GM21825 (cell line): ENCODE data around the gene HNRNPA0.

Source experiments
- ATAC-seq: cut with Tn5 transposase; IDR thresholded peaks from one replicate; pipeline ENCODE4 v1.9.1; 2021; ENCODE audit warnings: mild to moderate bottlenecking, moderate library complexity; ENCODE audit not compliant: unreplicated experiment

Gene HNRNPA0

DNA sequence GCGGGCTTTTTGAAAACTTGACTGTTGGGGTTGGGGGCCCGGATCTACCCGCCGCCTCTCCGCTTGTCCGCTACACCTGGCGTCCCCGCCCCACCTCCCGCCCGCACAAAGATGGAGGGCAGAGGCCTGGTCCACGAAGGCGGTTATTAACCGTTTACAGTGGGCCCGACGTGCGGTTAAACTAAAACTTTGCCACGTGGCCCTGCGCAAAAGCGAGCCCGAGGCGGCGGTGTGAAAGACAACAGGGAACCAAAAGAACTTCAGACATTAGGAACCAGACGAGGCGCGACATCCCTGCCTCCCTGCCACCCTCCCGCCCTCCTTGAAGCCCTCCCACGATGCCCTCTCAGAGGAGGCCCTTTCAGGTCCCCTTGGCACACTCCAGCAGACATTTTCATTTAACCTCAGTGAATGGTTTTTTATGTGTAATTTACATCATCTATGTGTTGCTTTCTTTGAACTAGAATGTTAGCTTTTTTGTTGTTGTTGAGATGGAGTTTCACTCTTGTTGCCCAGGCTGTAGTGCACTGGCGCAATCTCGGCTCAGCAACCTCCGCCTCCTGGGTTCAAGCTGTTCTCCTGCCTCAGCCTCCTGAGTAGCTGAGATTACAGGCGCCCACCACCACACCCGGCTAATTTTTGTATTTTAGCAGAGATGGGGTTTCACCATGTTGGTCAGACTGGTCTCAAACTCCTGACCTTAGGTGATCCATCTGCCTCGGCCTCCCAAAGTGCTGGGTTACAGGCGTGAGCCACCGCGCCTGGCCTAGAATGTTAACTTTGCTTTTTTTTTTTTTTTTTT, 999 bp upstream of the HNRNPA0 start:
- ATAC-seq: no peak

DNA sequence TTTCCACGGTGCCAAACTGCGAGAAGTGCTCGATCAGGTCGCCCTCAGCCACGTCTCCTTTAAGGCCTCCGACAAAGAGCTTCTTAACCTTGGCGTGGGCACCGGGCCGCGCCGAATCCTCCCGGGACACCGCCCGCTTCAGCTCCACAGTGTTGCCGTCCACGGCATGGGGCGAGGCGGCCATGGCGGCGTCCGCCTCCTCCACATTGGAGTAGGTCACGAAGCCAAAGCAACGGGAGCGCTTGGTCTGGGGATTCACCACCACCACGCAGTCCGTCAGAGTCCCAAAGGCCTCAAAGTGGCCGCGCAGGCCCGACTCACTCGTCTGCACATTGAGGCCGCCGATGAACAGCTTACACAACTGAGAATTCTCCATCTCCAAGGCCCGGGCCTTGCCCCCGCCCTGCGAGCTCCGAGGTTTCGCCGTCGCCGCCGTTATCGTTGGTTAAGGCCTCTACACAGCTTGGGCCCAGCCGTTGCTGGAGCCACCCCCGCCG, 424 bp downstream of the HNRNPA0 start:
- peak; percentile 7 for ATAC-seq

DNA sequence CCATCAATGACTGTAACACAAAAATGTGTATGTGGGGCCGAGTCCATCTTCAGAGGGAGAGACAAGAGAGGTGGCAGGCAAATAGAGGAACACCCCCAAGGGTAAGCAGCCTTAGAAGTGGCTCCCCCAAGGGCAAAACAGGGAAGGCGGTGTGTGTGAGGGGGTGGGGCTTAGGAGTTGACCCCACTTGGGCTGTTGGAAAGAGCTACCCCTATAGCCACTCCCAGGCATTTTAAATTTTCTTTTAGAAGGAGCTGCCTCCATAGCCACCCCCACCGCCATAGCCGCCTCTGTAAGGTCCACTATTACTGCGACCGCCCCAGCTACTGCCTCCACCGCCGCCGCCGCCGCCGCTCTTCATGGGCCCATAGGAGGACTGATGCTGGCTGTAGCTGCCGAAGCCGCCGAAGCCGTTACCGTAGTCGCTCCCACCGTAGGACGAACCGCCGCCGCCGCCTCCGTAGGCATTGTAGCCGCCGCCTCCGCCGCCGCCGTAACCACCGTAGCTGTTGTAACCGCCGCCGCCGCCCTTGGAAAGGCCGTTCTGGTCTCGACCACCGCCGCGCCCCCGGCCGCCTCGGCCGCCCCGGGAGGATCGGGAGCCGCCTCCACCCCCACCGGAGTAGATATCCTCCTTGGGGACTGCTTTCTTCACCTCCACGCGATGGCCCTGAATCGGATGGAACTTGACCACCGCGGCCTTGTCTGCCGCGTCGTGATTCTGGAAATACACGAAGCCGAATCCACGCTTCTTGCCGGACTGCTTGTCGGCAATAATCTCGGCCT, 1.1 kb downstream of the HNRNPA0 start:
- no peak for ATAC-seq

DNA sequence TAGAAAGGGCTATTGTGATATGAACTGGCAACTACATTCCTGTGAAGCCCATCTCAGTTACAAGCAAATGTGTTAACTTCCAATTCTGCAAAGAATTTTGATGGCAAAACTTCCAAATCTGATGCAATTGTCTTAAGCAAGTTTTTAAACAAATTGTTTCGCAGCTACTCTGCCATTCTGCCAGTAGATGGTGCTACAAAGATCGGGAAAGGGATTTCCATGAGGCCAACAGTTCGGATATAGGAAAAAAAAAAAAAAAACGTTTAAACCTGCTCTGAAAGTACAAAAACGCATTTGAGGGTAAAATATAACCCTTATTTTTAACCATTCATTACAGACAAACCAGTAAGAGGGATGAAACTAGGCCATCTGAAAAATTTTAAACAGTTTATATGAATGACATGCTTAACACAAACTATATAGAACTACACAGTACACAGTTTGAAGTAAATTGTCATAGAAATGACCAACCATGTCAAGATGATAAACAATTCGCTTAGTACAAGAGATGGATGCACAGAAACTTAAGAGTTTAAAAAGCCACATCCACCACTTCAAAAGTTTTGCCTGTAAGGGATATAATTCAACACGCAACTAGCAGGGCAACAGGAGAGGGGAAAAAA, 2.2 kb downstream of the HNRNPA0 start:
- ATAC-seq: no peak

DNA sequence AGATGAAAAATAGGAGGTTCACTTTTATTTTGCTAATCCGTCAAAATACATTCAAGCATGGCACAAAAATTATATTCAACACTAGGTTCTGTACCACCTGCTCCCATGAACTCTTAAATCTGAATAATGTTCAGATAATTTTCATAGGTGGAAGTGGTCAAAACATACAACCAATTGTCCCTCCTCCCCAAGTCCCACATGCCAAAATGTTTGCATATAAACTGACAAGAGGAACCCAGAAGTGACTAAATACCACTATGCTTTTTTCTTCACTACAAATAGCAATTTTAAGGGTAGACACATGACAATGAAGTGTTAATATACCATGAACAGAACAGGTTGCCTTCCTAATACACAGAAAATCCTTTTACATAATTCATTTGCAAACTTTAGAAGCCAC, 3.7 kb downstream of the HNRNPA0 start:
- no peak for ATAC-seq

DNA sequence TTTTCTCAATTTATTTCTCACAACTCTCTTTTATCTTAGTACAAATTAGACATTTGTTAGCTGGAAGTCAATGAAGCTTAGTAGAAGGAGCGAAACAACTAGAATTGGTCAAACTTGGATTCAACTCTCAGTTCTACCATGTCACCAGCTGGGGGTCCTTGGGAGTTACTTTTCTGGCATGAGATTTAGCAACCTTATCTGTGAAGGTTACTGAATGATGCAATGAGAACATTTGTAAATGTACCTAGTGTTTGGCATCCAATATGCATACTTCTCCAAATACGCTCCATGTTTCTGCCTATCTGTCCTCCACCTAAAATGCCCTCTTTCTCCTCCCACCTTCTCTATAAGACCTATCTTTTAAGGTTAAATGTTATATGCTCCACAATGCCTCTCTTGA, 6.3 kb downstream of the HNRNPA0 start:
- ATAC-seq: no peak

DNA sequence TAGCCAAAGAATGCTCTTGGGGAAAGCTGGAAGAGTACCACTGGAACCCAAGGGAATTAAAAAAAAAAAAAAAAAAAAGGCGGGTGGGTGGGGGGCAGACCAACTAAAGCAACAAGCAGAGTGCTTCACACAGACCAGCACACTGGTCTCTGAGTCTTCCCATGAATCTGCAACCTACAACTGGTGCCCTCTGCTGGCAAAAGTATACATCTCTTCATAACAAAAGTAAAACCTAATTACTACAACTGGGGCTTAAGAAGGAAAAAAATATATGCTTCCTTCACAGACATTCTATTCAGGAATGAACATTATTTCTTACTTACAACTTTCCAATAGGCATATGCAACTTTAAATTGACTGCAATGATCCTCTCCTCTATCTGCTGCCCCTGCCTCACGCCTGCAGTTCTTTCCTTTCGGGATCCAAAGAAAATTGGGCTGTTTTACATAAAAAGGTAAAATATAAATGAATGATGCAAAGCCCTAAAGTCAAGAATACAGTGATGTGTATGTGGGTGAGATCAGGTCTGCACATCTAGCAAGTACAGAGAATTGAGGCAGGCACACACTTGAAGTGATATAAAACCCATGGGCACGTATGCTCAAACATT, 11.0 kb downstream of the HNRNPA0 start:
- no peak for ATAC-seq

DNA sequence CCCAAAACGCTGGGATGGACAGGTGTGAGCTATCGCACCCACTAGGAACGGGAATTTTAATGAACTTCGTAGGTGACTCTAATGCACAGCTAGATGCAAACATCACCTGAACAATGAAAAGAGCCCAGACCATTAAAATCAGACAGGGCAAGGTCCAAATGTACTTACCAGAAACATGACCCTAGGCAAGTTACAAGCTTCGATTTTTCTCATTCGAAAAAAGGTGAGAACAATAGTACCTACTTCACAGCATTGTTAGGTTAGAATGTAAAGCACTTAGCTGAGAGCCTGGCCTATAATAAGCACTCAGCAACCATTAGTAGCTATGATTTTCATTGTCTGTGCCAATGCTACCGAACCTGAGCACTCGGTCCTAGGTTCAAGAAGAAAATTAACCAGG, 12.4 kb downstream of the HNRNPA0 start:
- no peak for ATAC-seq

DNA sequence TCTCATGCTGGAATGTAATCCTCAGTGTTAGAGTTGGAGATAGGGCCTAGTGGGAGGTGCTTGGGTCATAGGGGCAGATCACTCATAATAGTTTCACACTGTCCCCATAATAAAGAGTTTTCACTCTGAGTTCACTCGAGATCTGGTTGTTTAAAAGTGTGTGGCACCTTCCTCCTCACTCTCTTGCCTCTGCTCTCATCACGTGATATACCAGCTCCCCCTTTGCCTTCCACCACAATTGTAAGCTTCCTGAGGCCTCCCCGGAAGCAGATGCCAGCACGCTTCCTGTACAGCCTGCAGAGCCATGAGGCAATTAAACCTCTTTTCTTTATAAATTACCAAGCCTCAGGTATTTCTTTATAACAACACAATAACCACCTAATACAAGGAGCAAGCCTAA, 14.4 kb downstream of the HNRNPA0 start:
- no peak for ATAC-seq

DNA sequence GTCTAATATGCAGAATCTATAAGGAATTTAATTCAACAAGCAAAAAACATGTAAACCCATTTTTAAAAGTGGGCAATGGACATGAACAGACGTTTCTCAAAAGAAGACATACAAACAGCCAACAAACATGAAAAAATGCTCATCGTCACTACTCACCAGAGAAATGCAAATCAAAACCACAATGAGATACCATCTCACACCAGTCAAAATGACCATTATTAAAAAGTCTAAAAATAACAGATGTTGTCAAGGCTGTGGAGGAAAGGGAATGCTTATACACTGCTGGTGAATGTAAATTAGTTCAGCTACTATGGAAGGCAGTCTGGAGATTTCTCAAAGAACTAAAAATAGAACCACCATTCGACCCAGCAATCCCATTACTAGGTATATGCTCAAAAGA, 15.2 kb downstream of the HNRNPA0 start:
- ATAC-seq: no peak

DNA sequence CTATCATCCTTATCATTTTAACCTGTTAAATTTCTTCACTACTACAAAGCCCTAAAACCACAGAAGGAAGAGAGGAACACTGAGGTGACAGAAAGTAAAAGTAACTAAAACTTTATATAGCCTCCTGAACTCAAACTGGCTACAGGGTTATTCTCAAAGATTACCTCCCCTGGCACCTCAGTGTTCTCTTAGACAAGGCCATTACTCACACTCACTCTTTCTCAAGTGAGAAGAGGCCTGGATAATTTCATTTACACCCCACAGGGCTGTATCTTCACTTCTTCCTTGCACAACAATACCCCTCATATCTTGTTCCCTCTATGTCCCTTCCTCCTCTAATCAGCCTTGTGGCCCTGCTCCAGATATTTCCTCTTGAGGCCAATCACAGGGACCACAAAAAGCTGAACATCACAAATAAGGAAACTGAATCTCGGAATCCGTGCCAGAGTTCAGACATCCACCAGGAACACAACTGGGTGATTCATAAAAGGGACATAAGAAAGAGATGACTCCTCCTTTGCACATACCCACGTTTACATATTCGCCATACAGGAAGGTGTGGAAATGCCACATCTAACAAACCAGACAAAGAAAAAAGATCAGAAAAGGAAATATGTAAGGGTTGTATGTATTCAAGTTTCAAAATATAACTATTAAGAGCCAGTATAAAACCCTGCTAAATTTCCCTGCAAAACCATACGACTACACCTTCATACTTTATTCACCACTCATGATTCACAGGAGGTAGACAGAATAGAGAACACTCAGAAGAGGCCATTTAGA, 16.6 kb downstream of the HNRNPA0 start:
- no peak for ATAC-seq

DNA sequence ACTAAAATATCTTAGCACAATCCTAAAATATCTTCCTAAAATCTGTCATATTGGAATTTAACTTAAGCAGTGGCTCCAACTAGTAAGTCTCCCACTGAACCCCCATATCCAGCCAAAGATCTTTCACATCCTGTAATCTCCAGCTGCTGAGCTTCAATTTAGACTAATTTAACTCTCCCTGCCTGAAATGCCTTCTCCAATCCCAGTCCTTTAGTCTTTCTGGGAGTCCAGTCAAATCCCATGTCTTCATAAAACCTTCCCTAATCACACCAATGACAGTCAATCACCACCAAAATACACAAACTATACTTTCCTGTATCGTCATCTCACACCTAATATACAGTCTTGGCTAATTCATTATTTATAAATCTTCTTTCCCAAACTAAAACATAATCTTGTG, 17.7 kb downstream of the HNRNPA0 start:
- ATAC-seq: no peak

DNA sequence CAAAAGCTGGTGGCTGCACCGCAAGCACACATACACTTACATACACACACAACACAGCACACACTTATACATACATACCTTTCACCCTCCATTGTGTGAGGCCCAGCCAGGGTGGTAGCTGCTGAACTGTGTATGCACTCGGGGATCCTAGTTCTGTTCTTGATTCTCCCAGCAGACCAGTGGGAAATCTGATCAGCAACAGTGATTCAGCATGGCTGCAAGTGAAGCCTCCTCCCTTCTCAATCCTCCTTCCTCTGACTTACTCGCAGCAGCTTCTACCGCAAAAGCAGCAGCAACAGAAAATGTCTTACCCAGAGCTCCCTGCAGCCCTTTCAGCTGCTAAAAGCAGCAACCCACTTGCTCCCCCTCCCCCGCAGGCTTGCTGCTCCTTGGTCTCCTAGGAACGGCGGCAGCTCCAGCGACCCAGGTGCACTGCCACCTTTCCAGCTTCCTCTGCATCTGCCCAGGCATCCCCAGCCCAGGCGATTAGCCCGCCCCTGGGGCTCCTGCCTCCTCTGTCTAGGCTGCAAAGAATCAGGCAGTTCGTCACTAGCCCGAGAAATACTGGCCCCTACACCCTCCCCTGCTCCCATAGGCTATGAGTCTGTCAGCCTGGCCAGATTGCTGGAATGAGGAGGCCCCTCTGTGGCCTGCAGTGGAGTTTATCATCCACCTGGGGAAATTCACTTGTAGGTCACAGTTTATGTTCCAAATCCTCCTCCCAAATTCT, 18.4 kb downstream of the HNRNPA0 start, which contains the start of gene KLHL3:
TSS of gene KLHL3 (minus strand) at position 535 of the 730 bp plus-strand sequence. CDS start at position 92, 443 bp downstream.
- ATAC-seq: peak; percentile 54

DNA sequence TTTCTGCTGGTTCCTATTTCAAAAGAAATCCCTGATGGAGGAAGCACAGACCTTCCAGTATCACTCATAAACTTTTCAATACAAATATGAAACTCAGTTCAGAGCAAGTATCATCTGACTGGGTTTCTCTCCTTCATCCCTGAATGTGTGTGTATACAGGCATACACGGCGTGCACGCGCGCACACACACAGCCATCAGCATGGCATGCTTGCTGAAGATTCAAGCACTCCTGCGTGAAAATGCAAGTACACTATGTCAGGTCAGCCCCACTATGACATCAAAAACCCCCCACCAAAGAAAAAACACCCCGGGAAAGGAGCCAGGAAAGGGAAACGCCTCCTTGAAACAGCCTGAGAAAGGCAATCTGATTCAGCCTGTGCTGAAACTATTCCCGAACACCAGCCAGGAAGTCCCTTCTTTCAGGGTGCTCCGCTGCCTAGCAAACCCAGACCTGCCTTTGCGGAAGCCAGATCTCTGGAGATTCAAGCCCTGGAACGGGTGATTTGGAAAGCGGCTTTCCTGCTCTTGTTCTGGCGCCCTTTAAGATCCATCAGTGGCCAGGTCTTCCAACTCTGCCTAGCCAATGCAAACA, 19.1 kb downstream of the HNRNPA0 start:
- ATAC-seq: no peak

DNA sequence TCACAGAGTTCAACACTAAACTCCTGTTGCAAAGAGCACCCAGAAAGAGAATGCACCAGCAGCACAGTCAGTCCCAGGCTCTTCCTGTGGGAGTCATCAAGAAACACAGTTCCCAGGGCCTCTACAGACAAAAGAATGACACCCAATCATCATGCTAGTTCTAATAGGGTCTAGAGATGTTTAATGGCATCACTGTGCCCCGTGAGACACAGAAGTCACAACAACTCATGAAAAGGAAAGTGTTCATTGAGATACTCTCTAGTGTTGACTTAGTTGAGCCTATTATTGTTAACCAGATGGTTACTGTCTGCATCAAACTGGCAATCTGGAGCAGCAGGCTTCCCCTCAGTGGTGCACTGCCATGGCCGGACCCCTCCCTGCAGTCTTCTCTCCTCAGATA, 19.8 kb downstream of the HNRNPA0 start:
- no peak for ATAC-seq

DNA sequence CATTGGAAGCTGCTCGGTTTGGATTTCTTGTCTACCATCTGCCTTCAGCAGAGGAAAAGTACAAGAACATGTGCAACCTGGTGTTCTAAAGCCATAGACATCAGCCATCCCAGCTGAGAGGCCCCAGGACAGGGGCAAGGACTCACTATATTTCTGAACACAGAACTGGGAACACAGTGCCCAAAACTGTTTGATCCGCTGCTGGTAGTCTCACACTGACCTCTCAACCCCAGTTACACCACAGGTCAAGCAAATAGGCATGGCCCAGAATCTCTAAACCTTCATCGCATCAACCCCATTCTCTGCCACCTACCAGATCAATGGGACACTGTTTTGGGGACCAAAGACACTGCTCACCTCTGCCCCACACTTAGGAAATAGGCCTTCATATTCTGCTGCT, 20.2 kb downstream of the HNRNPA0 start:
- ATAC-seq: no peak

DNA sequence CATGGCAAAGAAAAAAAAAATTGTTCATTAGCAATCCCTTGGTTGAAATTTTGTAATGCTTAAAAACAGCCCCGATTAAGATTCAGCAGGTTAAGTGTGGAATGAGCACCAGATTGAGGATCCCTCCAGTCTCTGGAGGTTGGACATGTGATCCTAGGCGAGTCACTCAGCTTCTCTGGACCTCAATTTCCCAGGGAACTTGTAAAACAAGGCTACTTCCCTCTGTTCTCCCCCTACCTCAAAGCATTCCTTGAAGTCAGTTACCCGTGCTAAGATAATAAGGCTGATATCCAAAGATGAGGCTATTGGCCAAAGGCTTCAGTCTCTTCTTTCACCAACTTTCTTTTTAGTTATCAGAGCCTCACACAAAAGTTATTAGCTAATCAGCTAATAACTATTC, 21.2 kb downstream of the HNRNPA0 start:
- ATAC-seq: no peak

DNA sequence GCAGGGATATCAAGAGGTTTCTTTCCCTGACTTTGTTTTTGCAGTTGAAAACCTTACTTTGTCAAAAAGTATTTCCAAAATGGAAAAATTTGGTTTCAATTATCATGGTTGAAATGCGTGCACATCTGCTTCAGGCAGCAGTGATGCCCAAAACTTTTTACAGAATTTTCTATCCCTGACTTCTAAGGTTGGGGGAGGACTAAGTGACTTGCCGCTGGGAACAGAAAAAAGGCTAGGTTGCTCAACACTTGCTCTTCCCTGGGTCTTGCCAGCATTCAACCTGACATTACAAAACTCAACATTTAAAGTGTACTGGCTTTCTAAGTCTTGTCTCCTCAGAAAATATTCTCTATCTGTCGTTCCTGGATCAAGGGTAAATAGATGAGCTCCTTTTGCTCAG, 23.0 kb downstream of the HNRNPA0 start:
- no peak for ATAC-seq

DNA sequence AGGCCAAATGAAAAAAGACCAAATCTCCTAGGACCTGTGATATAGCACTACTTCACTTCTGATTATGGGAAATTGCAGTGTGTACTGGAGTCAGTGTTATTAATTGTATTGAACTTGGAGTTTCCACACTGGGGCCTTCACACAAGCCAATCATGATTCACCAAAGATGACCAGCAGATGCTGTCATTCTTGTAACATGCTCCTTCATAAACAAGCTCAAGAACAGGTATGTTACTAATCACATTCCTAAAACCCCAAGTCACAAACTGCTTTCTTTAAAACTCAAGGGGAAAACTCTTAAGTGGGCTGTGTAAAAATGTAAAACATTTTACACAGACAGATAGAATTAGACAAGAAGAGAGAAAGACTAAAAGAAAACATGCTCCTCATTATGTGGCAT, 23.8 kb downstream of the HNRNPA0 start:
- no peak for ATAC-seq
